Measurements from ENCODE around the gene OR3A2. TPM values are rescaled to one million over a fixed set of nuclear protein-coding genes. Genes with fewer than 3 reads are reported as not detected.
"Not testable (repeated sequence)": the region's sequence is repeated elsewhere in the genome, so short reads cannot be mapped to it uniquely, and the experiment has no call there.

The OR3A2 gene
- total and polyA plus RNA-seq, 7 donors, result 0.04 to 0.40 (median 0.36) TPM; not detected in 4

DNA sequence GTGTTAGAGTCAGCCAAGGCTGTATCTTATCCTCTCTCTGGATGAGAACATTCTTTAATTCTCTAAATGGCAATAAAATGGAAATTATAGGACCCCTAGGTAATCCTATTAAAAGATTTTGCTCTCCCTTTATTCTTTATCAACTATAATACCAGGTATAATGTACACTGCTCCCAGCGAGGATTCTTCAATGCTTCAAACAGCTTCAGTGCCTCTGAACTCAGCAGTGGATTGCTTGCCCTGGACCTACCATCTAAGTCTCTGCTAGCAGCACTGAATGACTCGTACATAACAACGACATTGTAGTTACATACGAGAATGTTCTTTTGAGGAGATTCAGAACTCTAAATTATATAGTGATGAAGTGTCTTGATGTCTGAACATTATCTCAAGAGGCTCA, 3.7 kb upstream of the OR3A2 start:
- intact Hi-C loops (cut with DNase I), result no loop called here

DNA sequence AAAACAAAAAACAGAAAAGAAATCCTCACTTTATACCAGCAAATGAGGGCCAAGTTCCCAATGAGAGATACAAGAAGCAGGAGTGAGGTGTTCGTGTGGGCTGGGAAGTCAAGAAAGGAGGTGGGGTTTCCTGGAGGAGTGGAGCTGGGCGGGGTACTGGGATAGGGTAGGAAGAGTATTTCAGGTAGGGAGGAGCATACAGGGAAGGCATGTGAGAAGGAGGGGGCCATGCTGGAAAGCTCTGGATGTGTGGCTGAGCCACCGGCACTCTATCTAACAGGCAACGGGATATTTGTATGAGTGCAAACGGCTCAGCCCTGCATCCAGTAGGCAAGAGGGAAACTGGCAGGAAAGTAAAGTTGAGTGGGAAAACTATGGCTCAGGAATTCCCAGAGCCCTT, 4.2 kb downstream of the OR3A2 start:
- intact Hi-C loops (cut with DNase I), result no loop called here
- Histone ChIP-seq H3K36me3 (ENCODE audit: insufficient read depth in 1 of 2, low read depth in 1 of 2) (no peaks in the 10 kb centered on the region), H3K27ac (no peak overlapping the region), H3K4me3 (no peak overlapping the region), H3K9me3 (no peaks in the 10 kb centered on the region), H3K4me1 (no peaks in the 10 kb centered on the region), H3K27me3 (ENCODE audit: insufficient read depth in 3 of 3, low read length in 2 of 3) (peaks cover 0 to 18% (median 5%) of the 10 kb centered on the region in 3 donors)
- WGBS, 3 donors, result 70 to 84% (median 71%) methylated on average over 5 of the region's 5 CpGs
- no peak for ATAC-seq
- DNase-seq, result no peak
- TF ChIP-seq, protein P1, sequence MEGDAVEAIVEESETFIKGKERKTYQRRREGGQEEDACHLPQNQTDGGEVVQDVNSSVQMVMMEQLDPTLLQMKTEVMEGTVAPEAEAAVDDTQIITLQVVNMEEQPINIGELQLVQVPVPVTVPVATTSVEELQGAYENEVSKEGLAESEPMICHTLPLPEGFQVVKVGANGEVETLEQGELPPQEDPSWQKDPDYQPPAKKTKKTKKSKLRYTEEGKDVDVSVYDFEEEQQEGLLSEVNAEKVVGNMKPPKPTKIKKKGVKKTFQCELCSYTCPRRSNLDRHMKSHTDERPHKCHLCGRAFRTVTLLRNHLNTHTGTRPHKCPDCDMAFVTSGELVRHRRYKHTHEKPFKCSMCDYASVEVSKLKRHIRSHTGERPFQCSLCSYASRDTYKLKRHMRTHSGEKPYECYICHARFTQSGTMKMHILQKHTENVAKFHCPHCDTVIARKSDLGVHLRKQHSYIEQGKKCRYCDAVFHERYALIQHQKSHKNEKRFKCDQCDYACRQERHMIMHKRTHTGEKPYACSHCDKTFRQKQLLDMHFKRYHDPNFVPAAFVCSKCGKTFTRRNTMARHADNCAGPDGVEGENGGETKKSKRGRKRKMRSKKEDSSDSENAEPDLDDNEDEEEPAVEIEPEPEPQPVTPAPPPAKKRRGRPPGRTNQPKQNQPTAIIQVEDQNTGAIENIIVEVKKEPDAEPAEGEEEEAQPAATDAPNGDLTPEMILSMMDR (IDR thresholded peaks at IDR 0.05), result no peak

More for the DNA sequence above, 3.7 kb upstream of the OR3A2 start:
- ATAC-seq (no peak), DNase-seq (no peak)
- H3K36me3 ChIP-seq (ENCODE audit: insufficient read depth in 1 of 2, low read depth in 1 of 2), result no peaks in the 10 kb centered on the region
- H3K4me1 ChIP-seq, result no peaks in the 10 kb centered on the region
- no peak overlapping the region for H3K4me3 ChIP-seq
- TF ChIP-seq, protein P1 (IDR thresholded peaks at IDR 0.05), result no peak
- H3K27me3 ChIP-seq (ENCODE audit: insufficient read depth in 3 of 3, low read length in 2 of 3), result peaks cover 0 to 22% (median 5%) of the 10 kb centered on the region in 3 donors
- peaks cover 5% of the 10 kb centered on the region for H3K9me3 ChIP-seq
- H3K27ac ChIP-seq, result no peak overlapping the region
- WGBS, 3 donors, result 62 to 69% (median 64%) methylated on average over 4 of the region's 4 CpGs

DNA sequence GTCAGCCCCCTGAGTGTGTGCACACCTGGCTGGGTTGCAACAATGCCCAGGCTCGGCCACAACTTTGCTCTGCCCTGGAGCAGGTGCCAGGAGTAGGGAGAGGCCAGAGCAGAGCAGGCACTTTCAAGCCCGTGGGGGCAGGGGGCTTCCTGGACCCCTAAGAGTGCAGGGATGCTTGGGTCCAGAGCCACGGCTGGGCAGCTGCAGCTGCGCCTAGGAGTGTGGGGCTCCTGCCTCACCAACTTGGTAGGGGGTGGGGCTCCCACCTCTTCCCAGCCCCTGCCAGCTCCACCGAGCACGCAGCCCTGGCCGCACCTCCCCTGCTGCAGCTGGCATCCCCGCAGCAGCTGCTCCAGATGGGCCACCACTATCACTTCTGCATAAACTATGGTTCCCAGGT, 7.8 kb downstream of the OR3A2 start:
- peaks cover 0 to 2% (median 0%) of the 10 kb centered on the region in 3 donors for H3K27me3 ChIP-seq (ENCODE audit: insufficient read depth in 3 of 3, low read length in 2 of 3)
- H3K36me3 ChIP-seq (ENCODE audit: insufficient read depth in 1 of 2, low read depth in 1 of 2), result no peaks in the 10 kb centered on the region
- no peak overlapping the region for H3K4me3 ChIP-seq
- H3K27ac ChIP-seq, result no peak overlapping the region
- no peaks in the 10 kb centered on the region for H3K4me1 ChIP-seq
- no peak for DNase-seq
- intact Hi-C loops (cut with DNase I), result no loop called here
- no peaks in the 10 kb centered on the region for H3K9me3 ChIP-seq
- WGBS, 3 donors, result 66% methylated on average over 8 of the region's 8 CpGs
- ATAC-seq, result no peak
- TF ChIP-seq, protein P1 (IDR thresholded peaks at IDR 0.05), result no peak

DNA sequence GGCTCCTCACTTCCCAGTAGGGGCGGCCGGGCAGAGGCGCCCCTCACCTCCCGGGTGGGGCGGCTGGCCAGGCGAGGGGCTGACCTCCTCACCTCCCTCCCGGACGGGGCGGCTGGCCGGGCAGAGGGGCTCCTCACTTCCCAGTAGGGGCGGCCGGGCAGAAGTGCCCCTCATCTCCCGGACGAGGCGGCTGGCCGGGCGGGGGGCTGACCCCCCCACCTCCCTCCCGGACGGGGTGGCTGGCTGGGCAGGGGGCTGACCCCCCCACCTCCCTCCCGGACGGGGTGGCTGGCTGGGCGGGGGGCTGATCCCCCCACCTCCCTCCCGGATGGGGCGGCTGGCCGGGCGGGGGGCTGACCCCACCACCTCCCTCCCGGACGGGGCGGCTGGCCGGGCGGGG, 14.9 kb downstream of the OR3A2 start:
- DNase-seq; H3K9me3 ChIP-seq; H3K27me3 ChIP-seq (ENCODE audit: insufficient read depth in 3 of 3, low read length in 2 of 3); intact Hi-C loops (cut with DNase I); H3K4me3 ChIP-seq; H3K27ac ChIP-seq; ATAC-seq; H3K36me3 ChIP-seq (ENCODE audit: insufficient read depth in 1 of 2, low read depth in 1 of 2); H3K4me1 ChIP-seq: not testable (repeated sequence)
- WGBS, 3 donors, result 91 to 100% (median 96%) methylated on average over 4 to 30 of the region's 31 CpGs

DNA sequence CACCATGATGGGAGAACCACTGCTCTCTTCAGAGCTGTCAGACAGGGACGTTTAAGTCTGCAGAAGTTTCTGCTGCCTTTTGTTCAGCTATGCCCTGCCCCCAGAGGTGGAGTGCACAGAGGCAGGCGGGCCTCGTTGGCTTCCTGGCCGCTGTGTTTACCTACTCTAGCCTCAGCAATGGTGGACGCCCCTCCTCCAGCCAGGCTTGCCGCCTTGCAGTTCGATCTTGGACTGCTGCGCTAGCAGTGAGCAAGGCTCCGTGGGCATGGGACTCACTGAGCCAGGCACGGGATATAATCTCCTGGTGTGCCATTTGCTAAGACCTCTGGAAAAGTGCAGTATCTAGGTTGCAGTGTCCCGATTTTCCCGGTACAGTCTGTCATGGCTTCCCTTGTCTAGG, 43.3 kb downstream of the OR3A2 start:
- H3K9me3 ChIP-seq; H3K27me3 ChIP-seq (ENCODE audit: insufficient read depth in 3 of 3, low read length in 2 of 3); H3K4me3 ChIP-seq; DNase-seq; ATAC-seq; H3K4me1 ChIP-seq; H3K27ac ChIP-seq; intact Hi-C loops (cut with DNase I); H3K36me3 ChIP-seq (ENCODE audit: insufficient read depth in 1 of 2, low read depth in 1 of 2): not testable (repeated sequence)
- 88 to 92% (median 90%) methylated on average over 12 of the region's 12 CpGs for WGBS, 3 donors

DNA sequence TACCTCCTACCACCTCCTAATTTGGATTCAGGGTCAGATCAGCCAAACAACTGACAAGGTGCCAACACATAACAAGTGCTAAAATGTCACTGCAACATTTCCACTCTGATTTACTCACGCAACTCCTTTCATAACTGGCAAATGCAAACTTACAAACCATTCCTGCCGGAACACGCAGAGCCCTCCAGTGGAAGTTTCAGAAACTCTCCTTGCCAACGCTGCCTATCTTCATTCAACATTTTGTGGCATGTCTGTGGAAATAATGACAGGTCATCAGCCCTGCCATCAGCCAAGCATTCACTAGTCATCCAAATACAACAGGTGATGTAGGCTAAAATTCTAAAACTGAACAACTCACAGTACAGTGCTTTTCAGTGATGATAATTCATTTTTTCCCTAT, 50.2 kb downstream of the OR3A2 start:
- intact Hi-C loops (cut with DNase I), result no loop called here
- DNase-seq (no peak), ATAC-seq (no peak)
- H3K9me3 ChIP-seq, result no peaks in the 10 kb centered on the region
- H3K4me1 ChIP-seq, result no peaks in the 10 kb centered on the region
- no peaks in the 10 kb centered on the region for H3K27me3 ChIP-seq (ENCODE audit: insufficient read depth in 3 of 3, low read length in 2 of 3)
- no peak overlapping the region for H3K4me3 ChIP-seq
- H3K27ac ChIP-seq, result no peak overlapping the region
- TF ChIP-seq, protein P1 (IDR thresholded peaks at IDR 0.05), result no peak
- WGBS, 3 donors, result 34 to 42% (median 40%) methylated on average over 4 of the region's 4 CpGs
- H3K36me3 ChIP-seq (ENCODE audit: insufficient read depth in 1 of 2, low read depth in 1 of 2), result no peaks in the 10 kb centered on the region
